Right lobe of liver (tissue), 4 donors: ENCODE measurements around the gene IL17RB.

Experiments
- CTCF ChIP-seq, 4 donors: fragments of 200-600 bp in 3 of 4; fragments of 450-650 bp in 1 of 4; IDR thresholded peaks; one replicate each; pipeline versions ENCODE4 v1.5.1 to v1.8.0; 2016 to 2022; ENCODE audit warnings: antibody characterized with exemption in 4 of 4, mild to moderate bottlenecking in 2 of 4
- POLR2A ChIP-seq: fragments of 450-650 bp; IDR thresholded peaks from one replicate; pipeline ENCODE4 v1.6.1; 2017; ENCODE audit warnings: antibody characterized with exemption, mild to moderate bottlenecking
- donor health status: DM: no; HTN: no; CAD: no.
- donor health status: DM: no; HTN: no; CAD: no.
- donor health status: DM: no; HTN: yes; CAD: no.

DNA sequence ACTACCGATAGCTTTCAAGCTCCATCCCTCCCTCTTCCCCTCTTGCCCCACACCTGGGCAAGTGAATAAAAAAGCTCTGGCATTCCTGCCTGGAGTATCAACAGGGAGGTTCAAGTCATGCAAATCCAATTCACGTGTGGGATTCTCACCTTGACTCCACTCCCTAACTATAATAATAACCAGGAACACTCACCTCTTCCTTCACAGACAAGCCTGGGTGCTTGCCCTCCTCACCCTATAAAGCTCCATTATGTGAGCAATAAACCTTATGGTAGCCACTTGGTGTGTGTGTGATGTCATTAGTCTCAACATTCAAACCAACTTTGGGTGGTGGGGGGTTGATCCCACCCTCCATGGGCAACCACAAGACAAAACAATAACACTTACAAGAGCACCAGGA is 16.8 kb upstream of the IL17RB start:
- TF ChIP-seq POLR2A: no peak
- no peak for TF ChIP-seq CTCF (IDR thresholded peaks at IDR 0.05)
